ENCODE results near the gene KRT222. TPM values are rescaled to one million over a fixed set of nuclear protein-coding genes. Genes with fewer than 3 reads are reported as not detected.
A peak's percentile ranks its signal among the peaks of the same experiment; 100 is the strongest.

Gene KRT222
- polyA plus RNA-seq, 3 donors: 0.77 to 15.9 (median 0.98) TPM

DNA sequence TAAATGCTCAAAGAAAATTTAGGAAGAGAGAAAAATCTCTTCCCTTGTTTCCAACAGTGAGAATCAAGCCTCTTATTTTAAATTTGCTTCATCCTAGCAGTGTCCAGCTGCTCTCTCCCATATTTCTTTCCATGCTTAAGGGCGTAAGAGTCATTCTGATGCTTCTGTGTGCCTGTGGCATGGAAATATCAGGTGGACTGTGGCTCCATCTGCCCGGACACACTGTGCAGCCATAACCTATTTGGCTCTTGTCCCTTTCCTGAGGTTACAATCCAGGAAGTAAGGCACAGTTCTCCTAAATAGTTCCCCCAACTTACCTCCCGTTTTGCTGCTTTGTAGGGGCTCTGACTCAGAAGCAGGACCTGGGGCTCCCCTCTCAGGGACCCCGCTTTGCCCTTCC lies 6.3 kb upstream of the KRT222 start:
- WGBS, 3 donors: 39 to 48% (median 47%) methylated on average over 4 of the region's 4 CpGs
- no peak overlapping the region for H3K27ac ChIP-seq (ENCODE audit: low read depth, low read length)

DNA sequence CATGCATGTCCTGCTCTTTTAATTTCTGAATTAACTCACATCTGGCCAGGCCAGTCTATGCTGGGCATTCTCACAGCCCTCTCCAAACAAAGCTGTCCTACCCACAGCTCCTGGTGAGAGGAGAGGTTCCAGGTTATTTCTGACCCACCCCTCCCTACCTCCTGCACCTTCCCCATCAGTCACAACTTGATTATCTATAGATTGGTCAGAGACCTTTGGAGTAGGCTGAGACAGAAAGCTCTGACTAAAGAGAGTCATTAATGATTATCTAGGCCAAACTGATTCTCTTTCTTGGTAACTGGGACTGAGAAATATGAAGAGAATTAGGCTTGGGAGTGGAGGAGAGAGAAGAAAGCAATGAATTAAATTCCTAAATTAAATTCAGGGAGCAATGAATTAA lies 1.4 kb upstream of the KRT222 start:
- no peak overlapping the region for H3K27ac ChIP-seq (ENCODE audit: low read depth, low read length)

DNA sequence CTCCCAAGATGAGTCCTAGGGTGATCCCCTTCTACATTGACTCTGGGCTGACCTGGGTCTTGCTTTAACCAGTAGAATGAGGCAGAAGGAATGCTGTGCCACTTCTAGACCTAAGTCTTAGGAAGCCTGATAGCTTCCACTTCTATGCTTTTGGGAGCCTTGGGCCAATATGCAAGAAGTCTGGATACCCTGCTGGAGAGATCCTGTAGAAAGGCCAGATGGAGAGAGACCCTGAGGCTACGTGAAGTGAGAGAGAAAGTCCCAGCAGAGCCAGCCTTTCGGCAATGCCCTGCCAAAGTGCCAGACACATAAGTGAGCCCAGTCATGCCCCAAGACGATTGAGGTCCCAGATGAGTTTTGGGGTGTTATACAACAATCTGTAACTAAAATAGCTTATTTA lies 1.7 kb downstream of the KRT222 start:
- H3K27ac ChIP-seq (ENCODE audit: low read depth, low read length): no peak overlapping the region
- WGBS, 3 donors: 61 to 70% (median 65%) methylated on average over 3 of the region's 3 CpGs

DNA sequence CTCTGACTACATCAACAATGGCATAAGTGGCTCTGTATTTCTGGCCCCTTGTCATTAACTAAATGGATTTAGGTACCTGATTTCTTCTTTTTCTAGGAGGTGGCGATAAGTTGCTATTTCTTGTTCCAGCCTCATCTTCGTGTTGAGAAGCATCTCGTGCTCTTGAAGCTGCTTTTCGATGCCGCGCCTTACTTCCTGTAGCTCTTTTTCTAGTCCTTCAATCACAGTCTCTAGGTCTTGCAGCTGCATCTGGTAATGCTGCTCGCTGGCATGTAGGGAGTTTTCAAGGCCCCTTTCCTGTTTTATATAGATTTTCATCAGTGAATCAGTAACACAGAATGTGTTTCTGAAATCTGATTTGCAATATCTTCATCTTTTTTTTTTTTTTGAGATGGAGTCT lies 5.1 kb downstream of the KRT222 start:
- no peak overlapping the region for H3K27ac ChIP-seq (ENCODE audit: low read depth, low read length)
- 81 to 87% (median 87%) methylated on average over 7 of the region's 7 CpGs for WGBS, 3 donors

DNA sequence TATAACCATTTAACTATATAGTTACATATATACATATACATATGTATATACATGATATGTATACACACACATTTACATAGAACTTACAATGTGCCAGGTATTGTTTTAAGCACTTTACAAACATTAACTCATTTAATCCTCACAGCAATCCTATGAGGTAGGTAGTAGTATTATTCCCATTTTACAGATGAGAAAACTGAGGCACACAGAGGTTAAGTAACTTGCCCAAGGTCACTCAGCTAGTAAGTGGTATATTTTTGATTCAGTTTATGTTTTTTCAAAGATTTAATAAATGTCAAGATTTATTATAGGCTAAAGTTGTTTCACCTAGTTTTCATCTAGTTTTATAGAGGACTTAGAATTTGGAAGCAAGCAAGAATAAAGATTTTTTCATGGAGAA lies 6.6 kb downstream of the KRT222 start:
- no peak overlapping the region for H3K27ac ChIP-seq (ENCODE audit: low read depth, low read length)

DNA sequence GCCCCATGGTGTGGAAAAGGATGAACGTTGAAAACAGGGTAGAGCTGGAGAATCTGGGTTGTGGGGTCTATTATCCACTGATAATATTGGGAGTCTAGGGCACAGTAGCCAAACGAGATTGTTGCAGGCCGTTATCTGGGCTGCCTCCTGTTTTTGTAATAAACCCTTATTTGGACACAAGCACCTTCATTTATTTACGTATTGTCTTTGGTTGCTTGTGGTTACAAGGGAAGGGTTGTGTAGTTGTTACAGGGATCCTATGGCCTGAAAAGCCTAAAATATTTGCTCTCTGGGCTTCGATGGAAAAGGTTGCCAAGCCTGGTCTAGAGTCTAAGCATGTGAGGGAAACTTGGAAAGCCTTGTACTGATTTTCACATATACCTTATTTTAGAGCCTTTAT lies 13.0 kb downstream of the KRT222 start:
- no peak overlapping the region for H3K27ac ChIP-seq (ENCODE audit: low read depth, low read length)
- 69 to 78% (median 75%) methylated on average over 5 of the region's 5 CpGs for WGBS, 3 donors

DNA sequence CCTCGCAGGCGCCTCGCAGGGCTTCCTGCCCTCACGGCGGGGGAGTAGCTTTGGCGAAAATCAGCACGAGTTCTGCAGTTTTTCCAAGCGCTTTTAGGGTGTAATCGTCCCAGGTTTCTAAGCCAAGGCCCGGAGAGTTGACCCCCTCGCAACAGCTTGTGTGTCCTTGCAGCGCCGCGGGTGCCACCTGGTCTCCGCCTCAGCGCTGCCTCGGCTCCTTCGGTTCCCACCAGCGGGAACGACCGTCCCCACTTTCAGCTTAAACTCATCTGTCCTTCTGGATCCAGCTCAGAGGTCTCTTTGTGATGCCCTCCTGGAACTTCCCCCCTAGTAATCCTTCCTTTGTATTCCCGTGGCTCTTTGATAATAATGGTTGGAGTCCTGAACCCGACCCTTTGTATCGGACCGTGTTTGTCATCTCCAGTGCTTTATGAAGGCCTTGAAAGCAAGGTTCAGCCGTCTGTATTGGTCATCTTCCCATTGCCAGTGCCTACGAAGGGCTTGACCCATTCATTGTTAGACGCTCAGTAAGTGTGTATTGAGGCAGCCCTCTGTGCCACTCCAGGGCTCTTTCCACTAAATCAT lies 16.5 kb downstream of the KRT222 start:
- peak overlapping the region; percentile 36 for H3K27ac ChIP-seq (ENCODE audit: low read depth, low read length)
- WGBS, 3 donors: 1 to 4% (median 3%) methylated on average over 28 of the region's 28 CpGs

DNA sequence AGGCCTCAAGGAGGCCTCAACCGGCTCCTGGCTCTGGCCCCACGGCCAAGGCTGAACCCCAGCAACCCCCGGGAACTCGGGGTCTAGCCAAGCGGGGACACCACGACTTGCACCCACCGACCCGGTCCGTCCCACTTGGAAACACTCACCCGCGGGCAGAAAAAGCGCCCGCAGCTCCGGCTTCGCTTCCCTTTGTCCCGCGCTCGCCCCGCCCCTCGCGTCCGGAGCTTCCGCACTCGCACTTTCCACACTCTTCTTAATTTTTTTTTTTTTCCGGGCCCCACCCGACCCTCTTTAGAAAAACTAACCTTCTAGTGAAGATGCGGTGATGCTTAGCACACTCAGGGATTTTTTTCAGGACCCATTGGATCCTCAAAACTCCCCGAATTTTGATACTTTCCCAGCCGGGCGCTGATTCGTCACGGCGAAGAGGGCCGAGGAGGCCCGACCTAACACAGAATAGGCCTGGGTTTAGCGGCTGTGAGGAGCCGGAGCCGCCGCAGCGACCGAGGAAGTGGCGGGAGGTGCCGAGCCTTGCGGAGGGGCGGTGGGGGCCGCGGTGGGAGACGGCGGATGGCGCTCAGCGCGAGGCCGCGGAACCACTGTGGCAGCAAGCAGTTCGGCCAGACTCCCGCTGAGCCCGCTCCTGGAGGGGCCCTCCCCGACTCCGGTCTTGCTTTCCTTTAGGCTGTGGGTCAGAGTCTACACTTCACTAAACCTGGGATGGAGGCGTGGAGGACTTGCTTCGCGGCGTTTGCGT lies 17.2 kb downstream of the KRT222 start, which contains the start of gene SMARCE1:
SMARCE1 (minus strand) TSS at position 195 of the 760 bp plus-strand sequence. CDS start 2,016 bp downstream, outside the sequence.
- 0 to 1% (median 0%) methylated on average over 55 to 64 of the region's 64 CpGs for WGBS, 3 donors

DNA sequence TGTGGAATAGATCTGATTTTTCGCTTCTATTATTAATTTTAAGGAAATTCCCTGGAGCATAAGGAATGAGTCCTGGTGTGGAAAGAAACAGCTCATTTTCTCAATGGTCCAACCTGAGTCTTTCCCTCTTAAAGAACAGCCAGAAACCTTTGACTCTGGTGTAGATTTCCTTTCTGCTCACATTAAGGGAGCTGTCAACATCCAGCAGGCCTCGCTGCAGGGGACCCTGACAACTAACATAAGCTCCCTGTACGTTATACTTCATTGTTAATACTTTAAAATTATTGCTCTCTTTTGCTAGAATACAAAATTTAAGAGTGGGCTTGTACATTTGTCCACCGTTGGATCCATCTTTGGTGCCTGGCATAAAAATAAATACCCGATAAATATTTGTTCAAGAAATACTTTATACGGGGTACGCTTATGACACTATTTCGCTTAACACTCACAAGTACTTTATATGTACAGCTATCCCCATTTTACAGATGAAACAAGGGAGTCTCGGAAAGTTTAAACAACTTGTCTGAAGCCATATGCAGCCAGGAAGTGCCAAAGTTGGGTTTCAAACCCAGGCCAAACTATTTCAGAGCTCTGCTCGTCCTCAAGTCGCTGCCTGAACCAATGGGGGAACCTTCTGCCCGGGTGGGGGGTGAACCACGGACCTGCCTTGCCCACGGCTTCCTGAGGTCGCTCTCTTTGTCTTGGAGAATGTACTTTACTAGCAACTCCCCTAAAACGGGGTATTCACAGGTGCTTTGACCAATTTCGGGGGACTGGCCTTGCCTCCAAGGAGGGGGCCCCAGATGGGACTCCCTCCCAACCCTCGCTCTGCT lies 18.0 kb downstream of the KRT222 start:
- H3K27ac ChIP-seq (ENCODE audit: low read depth, low read length): no peak overlapping the region
- WGBS, 3 donors: 5 to 11% (median 10%) methylated on average over 18 of the region's 18 CpGs

More for the DNA sequence above, 17.2 kb downstream of the KRT222 start, which contains the start of gene SMARCE1:
- peak within 1 kb of the TSS; percentile 36 for H3K27ac ChIP-seq (ENCODE audit: low read depth, low read length)

DNA sequence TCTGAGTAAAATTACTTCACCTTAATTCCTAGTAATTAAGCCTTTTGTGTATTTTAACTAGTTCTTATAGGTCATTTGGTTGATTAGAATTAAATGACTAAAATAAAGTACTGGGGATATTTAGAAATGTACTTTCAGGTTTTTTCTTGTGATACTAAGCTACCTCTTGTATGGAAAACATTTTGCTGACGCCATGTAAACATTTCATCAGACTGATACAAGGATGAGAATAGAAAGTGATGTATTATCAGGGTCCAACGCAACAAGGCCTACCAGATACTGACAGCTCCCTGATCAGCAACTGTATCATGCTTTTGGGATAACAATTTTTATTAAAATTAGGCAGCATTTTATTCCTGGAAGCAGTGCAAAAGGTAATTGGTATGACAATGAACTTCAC lies 19.0 kb downstream of the KRT222 start:
- WGBS, 3 donors: 60 to 73% (median 64%) methylated on average over 2 of the region's 2 CpGs
- no peak overlapping the region for H3K27ac ChIP-seq (ENCODE audit: low read depth, low read length)

DNA sequence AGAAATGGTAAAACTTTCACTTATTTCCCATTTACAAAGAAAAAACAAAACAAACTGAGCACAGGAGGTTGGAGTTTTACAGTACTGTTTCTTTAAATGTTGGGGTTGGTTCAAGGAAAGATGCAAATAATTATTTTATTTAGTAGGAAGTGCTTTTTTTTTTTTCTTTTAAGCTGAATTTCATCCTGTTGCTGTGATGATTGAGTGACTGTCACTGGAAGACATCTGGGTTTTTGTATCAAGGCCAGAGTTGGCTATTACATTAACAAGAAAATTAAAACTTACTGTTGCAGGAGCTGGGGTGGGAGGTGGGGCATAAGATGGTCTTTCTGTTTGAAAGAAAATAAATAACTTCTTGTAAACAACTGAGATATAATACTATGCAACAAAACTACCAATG lies 19.7 kb downstream of the KRT222 start:
- no peak overlapping the region for H3K27ac ChIP-seq (ENCODE audit: low read depth, low read length)

DNA sequence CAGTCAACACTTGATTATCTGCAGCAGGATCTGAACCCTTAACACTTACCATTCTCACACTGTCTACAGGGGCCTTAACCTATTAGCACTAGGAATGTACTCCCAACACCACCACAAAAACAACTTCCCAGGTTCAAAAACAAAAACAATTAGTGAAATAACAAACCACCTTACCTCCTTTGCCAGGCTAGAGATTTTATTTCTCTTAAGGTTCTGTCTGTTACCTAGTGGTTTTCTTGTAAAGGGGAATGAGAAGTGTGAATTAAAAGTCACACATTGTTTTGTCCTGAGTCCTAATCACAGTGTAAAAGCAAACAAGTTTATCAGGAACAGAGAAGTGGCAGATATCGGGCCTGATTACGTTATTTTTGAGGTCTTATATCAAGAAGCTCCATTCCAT lies 27.0 kb downstream of the KRT222 start:
- WGBS, 3 donors: 34 to 89% (median 88%) methylated on average over 2 of the region's 2 CpGs
- no peak overlapping the region for H3K27ac ChIP-seq (ENCODE audit: low read depth, low read length)

DNA sequence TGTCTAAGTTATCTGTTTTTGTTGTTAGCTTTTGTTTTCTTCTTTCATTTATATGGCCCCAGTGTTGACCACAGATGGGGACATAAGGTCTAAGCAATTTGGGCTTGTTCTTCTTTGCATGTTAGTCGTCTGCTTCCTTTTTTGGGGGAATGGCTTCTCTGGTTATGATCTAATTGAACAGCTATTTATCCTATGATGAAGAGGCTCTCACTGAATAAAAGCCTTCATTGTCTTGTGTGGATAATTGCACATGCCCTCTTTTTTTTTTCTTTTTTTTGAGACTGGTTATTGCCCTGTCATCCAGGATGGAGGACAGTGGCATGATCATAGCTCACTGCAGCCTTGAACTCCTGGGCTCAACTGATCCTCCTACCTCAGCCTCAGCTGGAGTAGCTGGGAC lies 31.1 kb downstream of the KRT222 start:
- no peak overlapping the region for H3K27ac ChIP-seq (ENCODE audit: low read depth, low read length)
- 74 to 79% (median 78%) methylated on average over 1 of the region's 1 CpG for WGBS, 3 donors

DNA sequence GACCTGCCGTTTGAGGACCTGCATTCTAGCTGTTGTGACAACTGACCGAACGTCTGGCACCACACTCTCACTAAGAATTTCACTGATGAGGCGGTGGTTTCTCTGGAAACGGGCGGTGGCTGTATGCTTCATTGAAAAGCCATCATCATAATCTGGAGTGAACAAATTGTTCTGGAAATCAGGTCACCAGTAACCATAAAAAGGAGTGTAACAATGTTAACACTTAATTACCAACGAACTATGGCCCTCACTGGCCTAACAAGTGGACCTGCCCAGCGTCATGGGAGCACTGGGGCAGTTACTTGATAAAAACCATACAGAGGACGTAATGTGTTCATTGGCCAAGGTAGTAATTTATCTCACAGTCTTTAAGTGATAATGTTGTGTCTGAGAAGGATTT lies 32.8 kb downstream of the KRT222 start:
- no peak overlapping the region for H3K27ac ChIP-seq (ENCODE audit: low read depth, low read length)
- 68 to 80% (median 74%) methylated on average over 9 of the region's 9 CpGs for WGBS, 3 donors

DNA sequence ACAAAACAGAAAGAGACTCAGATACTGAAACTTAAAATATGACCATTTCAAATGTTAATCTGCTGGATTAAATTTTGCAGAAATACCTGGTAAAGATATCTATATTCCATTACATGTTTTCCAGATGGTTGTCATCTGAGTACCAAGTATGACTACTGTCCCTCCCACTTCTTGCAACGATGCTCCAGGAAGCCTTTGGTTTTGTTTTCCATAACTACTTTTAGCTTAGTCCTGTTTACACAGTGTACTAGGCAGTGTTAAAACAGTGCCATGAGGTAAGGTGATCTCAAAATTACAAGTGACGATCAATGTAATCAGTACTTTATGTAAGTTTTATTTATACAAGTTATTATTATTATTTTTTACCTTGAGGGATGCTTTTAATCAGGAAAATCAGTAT lies 35.1 kb downstream of the KRT222 start:
- WGBS, 3 donors: 50 to 53% (median 52%) methylated on average over 2 of the region's 2 CpGs
- no peak overlapping the region for H3K27ac ChIP-seq (ENCODE audit: low read depth, low read length)

DNA sequence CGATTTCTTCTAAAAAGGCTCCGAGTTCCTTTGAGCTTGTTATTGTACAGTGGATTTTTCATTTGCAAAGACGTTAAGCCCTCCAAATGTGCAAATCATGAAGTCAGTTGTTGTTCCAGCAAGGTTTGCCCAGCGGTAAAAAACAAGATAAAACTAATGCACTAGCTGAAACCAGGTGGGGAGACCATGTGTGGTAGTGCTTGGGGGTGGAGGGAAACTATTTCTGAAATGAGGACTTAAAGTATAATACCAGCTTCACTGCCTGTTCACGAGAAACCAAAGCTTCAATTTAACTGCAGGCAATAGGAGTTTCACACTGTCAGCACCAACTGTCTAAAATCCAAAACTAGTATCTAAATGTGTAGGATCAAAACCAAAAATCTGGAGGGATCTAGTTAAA lies 39.7 kb downstream of the KRT222 start:
- no peak overlapping the region for H3K27ac ChIP-seq (ENCODE audit: low read depth, low read length)
- WGBS, 3 donors: 46 to 68% (median 51%) methylated on average over 5 of the region's 5 CpGs

DNA sequence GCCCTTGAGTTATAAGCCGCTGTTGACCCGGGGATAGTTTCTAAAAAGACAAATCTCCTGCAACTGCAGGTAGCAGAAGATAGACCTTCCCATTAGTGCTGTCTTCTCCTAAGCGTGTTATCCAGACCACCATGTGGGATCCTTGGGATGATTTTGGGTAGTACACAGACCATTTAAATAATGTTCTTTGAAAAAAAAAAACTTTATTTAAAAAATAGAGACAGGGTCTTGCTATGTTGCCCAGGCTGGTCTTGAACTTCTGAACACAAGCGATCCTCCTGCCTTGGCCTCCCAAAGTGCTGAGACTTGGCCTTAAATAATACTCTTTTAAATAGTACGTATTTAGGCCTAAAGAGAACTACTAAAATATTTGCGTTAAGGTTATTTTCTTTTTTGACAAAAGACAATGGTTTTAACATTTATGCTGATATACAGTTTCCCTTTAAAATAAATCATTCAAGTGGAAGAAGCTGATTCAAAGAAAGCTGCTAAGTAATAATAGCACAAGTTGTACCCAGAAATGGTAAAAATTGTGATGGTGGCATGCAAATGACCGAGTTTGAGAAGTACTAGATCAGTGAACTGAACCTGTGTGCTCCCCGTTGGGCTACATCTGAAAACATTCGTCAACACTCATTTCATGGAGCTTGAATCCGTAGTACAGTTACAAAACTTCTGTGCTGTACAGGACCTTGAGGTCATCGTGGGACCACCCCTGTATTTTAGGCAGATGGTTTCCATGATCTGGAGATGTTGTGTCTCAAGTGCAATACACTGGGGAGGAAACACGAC lies 41.4 kb downstream of the KRT222 start:
- H3K27ac ChIP-seq (ENCODE audit: low read depth, low read length): no peak overlapping the region
- WGBS, 3 donors: 75 to 89% (median 80%) methylated on average over 12 of the region's 12 CpGs

DNA sequence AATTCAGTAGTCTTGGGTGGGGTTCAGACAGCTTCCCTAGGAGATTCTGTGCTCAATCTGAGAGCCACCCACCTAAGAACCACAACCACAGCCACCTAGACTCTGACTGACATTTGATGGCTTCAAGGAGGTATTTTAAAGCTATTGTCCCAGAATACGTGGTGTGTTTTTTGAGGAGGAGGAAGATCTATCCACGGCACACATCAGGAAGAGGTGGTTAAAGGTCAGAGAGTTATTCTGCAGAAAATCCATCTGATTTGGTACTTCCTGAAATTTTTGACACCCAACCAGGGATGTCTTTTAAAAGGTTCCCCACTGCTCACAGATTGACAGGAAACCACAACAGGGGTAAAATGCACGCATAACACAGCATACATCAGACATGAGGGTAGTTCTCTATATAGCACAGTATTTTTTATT lies 42.5 kb downstream of the KRT222 start:
- no peak overlapping the region for H3K27ac ChIP-seq (ENCODE audit: low read depth, low read length)
- WGBS, 3 donors: 30 to 47% (median 36%) methylated on average over 3 of the region's 3 CpGs

DNA sequence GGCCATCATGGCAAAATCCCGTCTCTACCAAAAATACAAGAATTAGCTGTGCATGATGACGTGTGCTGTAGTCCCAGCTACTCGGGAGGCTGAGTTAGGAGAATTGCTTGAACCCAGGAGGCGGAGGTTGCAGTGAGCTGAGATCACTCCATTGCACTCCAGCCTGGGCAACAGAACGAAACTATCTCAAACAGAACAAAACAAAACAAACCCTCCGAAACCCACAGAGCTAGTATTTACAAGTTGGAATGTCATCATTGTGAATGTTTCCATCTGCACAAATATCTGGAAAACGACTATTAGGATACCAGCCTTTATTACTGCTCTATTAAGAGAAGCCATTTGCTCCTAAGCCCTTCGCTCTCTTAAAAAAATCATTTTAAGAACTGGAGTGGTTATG lies 43.4 kb downstream of the KRT222 start:
- 63 to 68% (median 64%) methylated on average over 8 of the region's 8 CpGs for WGBS, 3 donors
- no peak overlapping the region for H3K27ac ChIP-seq (ENCODE audit: low read depth, low read length)

Data from adipose tissue (tissue), 3 donors.